SU-DHL-6 (cell line): Measurements from ENCODE around the gene LTB.
"Not testable (repeated sequence)": the region's sequence is repeated elsewhere in the genome, so short reads cannot be mapped to it uniquely, and the experiment has no call there.

Source experiments
- H2AFZ ChIP-seq: fragments of 200-600 bp; sonication (generic); 2 replicates; pipeline ENCODE4 v1.6.1; 2014; ENCODE audit warnings: low read depth, mild to moderate bottlenecking, moderate library complexity, mixed read lengths, antibody characterized with exemption, low read length; ENCODE audit not compliant: severe bottlenecking
- H3F3A ChIP-seq: fragments of 200-600 bp; shearing (Covaris generic); 2 replicates; pipeline ENCODE4 v1.6.0; 2016; ENCODE audit warnings: antibody characterized with exemption, mild to moderate bottlenecking; ENCODE audit not compliant: insufficient read depth
- H3K27ac ChIP-seq: fragments of 200-600 bp; sonication (generic); 2 replicates; pipeline ENCODE4 v1.5.1; 2016; ENCODE audit warnings: low read depth, mild to moderate bottlenecking, low read length, moderate library complexity, mixed read lengths
- H3K27me3 ChIP-seq: fragments of 200-600 bp; sonication (generic), shearing (Covaris generic); 2 replicates; pipeline ENCODE4 v1.6.0; 2014; ENCODE audit warnings: mild to moderate bottlenecking, low read length
- H3K36me3 ChIP-seq: fragments of 200-600 bp; sonication (generic); 2 replicates; pipeline ENCODE4 v1.6.1; 2014; ENCODE audit warnings: mild to moderate bottlenecking, low read length, mixed read lengths
- H3K4me2 ChIP-seq: fragments of 300-600, 200-600 bp; shearing (Covaris generic), sonication (generic); 2 replicates; pipeline ENCODE4 v1.6.0; 2014; ENCODE audit warnings: low read length, low read depth, mild to moderate bottlenecking; ENCODE audit not compliant: poor library complexity, severe bottlenecking
- H3K4me3 ChIP-seq: fragments of 200-600 bp; sonication (generic); 2 replicates; pipeline ENCODE4 v1.5.1; 2014; ENCODE audit warnings: antibody characterized with exemption, low read length, mild to moderate bottlenecking, mixed read lengths; ENCODE audit not compliant: insufficient read depth, poor library complexity, severe bottlenecking
- H3K79me2 ChIP-seq: fragments of 200-600 bp; sonication (generic); 2 replicates; pipeline ENCODE4 v1.6.1; 2014; ENCODE audit warnings: mild to moderate bottlenecking, low read length, moderate library complexity; ENCODE audit not compliant: insufficient read depth
- H3K9ac ChIP-seq: fragments of 200-600 bp; sonication (generic); 2 replicates; pipeline ENCODE4 v1.7.0; 2014; ENCODE audit warnings: mild to moderate bottlenecking, low read length
- H3K9me2 ChIP-seq: fragments of 200-600 bp; sonication (generic); replicated peaks from 2 replicates; pipeline ENCODE4 v1.6.1; 2014; ENCODE audit warnings: low read length; ENCODE audit not compliant: insufficient read depth
- H3K9me3 ChIP-seq: fragments of 200-600 bp; sonication (generic); 2 replicates; pipeline ENCODE4 v1.6.1; 2014; ENCODE audit warnings: low read length, mixed read lengths; ENCODE audit not compliant: insufficient read depth
- H4K20me1 ChIP-seq: fragments of 200-600 bp; sonication (generic); 2 replicates; pipeline ENCODE4 v1.6.1; 2014; ENCODE audit warnings: low read depth, mild to moderate bottlenecking, antibody characterized with exemption, low read length, moderate library complexity, mixed read lengths
- EZH2phosphoT487 ChIP-seq: fragments of 200-600 bp; sonication (generic), shearing (Covaris generic); conservative IDR thresholded peaks from 2 replicates; pipeline ENCODE4 v1.6.1; 2018; ENCODE audit warnings: mild to moderate bottlenecking, antibody characterized with exemption, low read length, moderate library complexity, mixed read lengths
- TF ChIP-seq, protein P1 (sequence below): fragments of 200-600 bp; sonication (generic); IDR thresholded peaks from one replicate; pipeline ENCODE4 v1.5.1; 2017; ENCODE audit warnings: antibody characterized with exemption, mild to moderate bottlenecking, low read length, moderate library complexity; ENCODE audit not compliant: insufficient read depth, poor library complexity, severe bottlenecking

Gene LTB

GRCh38 chr6:31592396-31592771, 10.2 kb upstream of the LTB start:
- Histone ChIP-seq H3K4me3 (no peak overlapping the region), H3K9ac (peak overlapping the region; percentile 33), H3K27me3 (no peaks in the 10 kb centered on the region), H3F3A (peaks cover 5% of the 10 kb centered on the region), H3K9me3 (no peaks in the 10 kb centered on the region), H3K27ac (peak overlapping the region; percentile 32), H3K36me3 (no peaks in the 10 kb centered on the region), H4K20me1 (no peaks in the 10 kb centered on the region), H3K79me2 (no peaks in the 10 kb centered on the region), H3K4me2 (peak overlapping the region; percentile 35), H3K9me2 (no peaks in the 10 kb centered on the region), H2AFZ (peak overlapping the region; percentile 63)
- TF ChIP-seq, protein P1, sequence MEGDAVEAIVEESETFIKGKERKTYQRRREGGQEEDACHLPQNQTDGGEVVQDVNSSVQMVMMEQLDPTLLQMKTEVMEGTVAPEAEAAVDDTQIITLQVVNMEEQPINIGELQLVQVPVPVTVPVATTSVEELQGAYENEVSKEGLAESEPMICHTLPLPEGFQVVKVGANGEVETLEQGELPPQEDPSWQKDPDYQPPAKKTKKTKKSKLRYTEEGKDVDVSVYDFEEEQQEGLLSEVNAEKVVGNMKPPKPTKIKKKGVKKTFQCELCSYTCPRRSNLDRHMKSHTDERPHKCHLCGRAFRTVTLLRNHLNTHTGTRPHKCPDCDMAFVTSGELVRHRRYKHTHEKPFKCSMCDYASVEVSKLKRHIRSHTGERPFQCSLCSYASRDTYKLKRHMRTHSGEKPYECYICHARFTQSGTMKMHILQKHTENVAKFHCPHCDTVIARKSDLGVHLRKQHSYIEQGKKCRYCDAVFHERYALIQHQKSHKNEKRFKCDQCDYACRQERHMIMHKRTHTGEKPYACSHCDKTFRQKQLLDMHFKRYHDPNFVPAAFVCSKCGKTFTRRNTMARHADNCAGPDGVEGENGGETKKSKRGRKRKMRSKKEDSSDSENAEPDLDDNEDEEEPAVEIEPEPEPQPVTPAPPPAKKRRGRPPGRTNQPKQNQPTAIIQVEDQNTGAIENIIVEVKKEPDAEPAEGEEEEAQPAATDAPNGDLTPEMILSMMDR = no peak
- no peak for TF ChIP-seq EZH2phosphoT487

DNA sequence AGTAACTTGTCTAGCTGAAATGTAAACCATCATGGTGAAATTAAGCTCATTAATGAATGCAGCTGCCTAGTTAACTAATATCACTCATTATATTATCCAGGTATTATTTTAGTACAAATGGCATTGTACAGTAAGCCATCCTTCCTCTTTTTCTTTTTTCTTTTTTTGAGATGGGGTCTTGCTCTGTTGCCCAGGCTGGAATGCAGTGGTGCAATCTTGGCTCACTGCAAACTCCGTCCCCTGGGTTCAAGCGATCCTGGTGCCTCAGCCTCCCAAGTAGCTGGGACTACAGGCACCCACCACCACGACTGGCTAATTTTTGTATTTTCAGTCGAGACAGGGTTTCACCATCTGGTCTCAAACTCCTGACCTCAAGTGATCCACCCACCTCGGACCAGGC, 8.5 kb upstream of the LTB start:
- H3K4me2 ChIP-seq, H3K36me3 ChIP-seq, H3K9ac ChIP-seq, H2AFZ ChIP-seq, H3K79me2 ChIP-seq, H4K20me1 ChIP-seq, H3K9me2 ChIP-seq, H3K9me3 ChIP-seq, H3K27me3 ChIP-seq, H3K27ac ChIP-seq, H3K4me3 ChIP-seq: not testable (repeated sequence)
- peaks cover 14% of the 10 kb centered on the region for H3F3A ChIP-seq

GRCh38 chr6:31588871-31589650, 6.8 kb upstream of the LTB start:
- H3K27me3 ChIP-seq = no peaks in the 10 kb centered on the region
- no peak overlapping the region for H3K4me2 ChIP-seq
- no peak overlapping the region for H3K27ac ChIP-seq
- TF ChIP-seq, protein P1 = no peak
- no peak for TF ChIP-seq EZH2phosphoT487
- H3F3A ChIP-seq = peaks cover 26% of the 10 kb centered on the region
- H3K4me3 ChIP-seq = no peak overlapping the region
- H3K9me3 ChIP-seq = no peaks in the 10 kb centered on the region
- no peaks in the 10 kb centered on the region for H3K36me3 ChIP-seq
- H2AFZ ChIP-seq = no peak overlapping the region
- no peaks in the 10 kb centered on the region for H4K20me1 ChIP-seq
- no peaks in the 10 kb centered on the region for H3K79me2 ChIP-seq
- H3K9ac ChIP-seq = no peak overlapping the region
- no peaks in the 10 kb centered on the region for H3K9me2 ChIP-seq
